ENCODE results near the gene CDC25C.

The CDC25C gene

DNA sequence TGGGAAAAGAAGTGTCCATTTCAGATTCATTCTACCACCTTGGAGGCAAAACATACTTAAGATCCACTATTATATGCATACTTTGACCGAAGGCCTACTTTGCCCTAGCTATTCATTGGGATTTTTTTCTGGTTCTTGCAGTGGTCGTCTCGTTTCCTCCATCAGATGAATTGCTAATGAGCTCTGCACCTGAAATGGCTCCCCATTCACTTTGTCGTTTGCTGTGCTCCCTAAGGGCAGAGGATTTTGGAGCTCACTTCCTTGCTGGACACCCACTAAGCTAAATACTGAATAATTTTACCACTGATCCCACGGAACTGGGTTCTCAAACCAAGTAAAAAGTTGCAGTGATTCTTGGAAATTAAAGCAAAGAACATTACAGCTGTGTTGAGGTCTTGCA is 22.8 kb upstream of the CDC25C start:
- Histone ChIP-seq H3K79me1 (ENCODE audit: low read depth, low read length) (peaks cover 4% of the 10 kb centered on the region), H3K4me3 (ENCODE audit: low read length in 2 of 2) (peak overlapping the region in 1 of 2 donors; percentile 91), H3K9me3 (replicated peaks in 1 of 2; ENCODE audit: control insufficient read depth in 2 of 2, insufficient read depth in 1 of 2, low read depth in 1 of 2, low read length in 2 of 2) (peaks cover 3 to 8% of the 10 kb centered on the region in 2 donors), H2AFZ (ENCODE audit: low read length) (no peak overlapping the region), H2BK5ac (ENCODE audit: low read length) (no peak overlapping the region), H3K9ac (ENCODE audit: low read depth, low read length, poor library complexity) (no peak overlapping the region), H4K8ac (ENCODE audit: low read depth, low read length) (no peak overlapping the region), H3K27ac (replicated peaks; ENCODE audit: low read length) (no peak overlapping the region), H3K4me2 (ENCODE audit: insufficient read depth, low read length, poor library complexity, severe bottlenecking) (peak overlapping the region; percentile 65), H2BK12ac (ENCODE audit: low read length) (no peak overlapping the region), H3K4me1 (ENCODE audit: control insufficient read depth in 2 of 2, insufficient read depth in 1 of 2, low read depth in 1 of 2, low read length in 2 of 2) (peaks cover 5 to 7% of the 10 kb centered on the region in 2 donors), H2AK5ac (ENCODE audit: low read depth, low read length) (no peak overlapping the region), H3K18ac (ENCODE audit: low read length) (no peak overlapping the region), H3K23ac (ENCODE audit: low read depth, low read length, poor library complexity) (no peak overlapping the region), H3K4ac (ENCODE audit: low read length) (no peak overlapping the region), H3K14ac (ENCODE audit: low read length) (no peak overlapping the region), H3K36me3 (replicated peaks in 1 of 2; ENCODE audit: control insufficient read depth in 2 of 2, insufficient read depth in 2 of 2, low read length in 2 of 2) (peaks cover 10 to 20% of the 10 kb centered on the region in 2 donors), H2BK15ac (ENCODE audit: low read length) (no peak overlapping the region), H2BK120ac (ENCODE audit: low read depth, low read length) (no peak overlapping the region), H4K91ac (ENCODE audit: low read depth, low read length, poor library complexity) (no peak overlapping the region), H3K27me3 (ENCODE audit: control insufficient read depth in 3 of 3, insufficient read depth in 3 of 3, low read depth in 1 of 3, low read length in 3 of 3) (no peaks in the 10 kb centered on the region)
- no CpG with 5 or more reads among the region's 5 CpGs for WGBS, 2 donors (ENCODE audit: extremely low coverage in 2 of 2, insufficient read length in 2 of 2, insufficient replicate concordance in 1 of 2)
- DNase-seq (ENCODE audit: low spot score), result no peak

DNA sequence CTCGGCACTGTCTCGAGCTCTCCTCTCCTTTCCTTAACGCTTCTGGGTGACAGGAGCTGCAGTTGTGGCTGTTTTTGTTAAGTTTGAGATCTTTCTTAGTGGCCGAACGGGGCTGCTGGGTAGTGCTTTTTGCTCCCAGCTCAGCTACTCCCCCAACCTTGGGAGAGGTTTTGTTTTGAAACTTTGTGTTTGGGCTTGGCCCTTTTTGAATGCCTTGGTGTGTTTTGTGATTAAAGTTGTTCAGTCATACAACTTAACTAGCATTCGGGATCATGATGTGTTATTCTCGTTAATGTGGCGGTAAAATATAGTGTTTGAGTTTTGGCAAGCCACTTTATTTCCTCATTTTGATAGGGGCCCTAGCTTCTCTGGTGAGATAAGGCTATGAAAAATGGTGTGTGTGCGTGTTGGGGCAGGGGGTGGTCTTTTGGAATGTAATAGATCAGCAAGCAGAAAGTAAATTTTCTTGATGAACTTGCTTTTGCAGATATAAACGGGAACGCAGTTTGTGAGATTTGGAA is 22.0 kb upstream of the CDC25C start:
- Histone ChIP-seq H3K9me3 (replicated peaks in 1 of 2; ENCODE audit: control insufficient read depth in 2 of 2, insufficient read depth in 1 of 2, low read depth in 1 of 2, low read length in 2 of 2) (peaks cover 3 to 8% of the 10 kb centered on the region in 2 donors), H2BK12ac (ENCODE audit: low read length) (no peak overlapping the region), H3K4me1 (ENCODE audit: control insufficient read depth in 2 of 2, insufficient read depth in 1 of 2, low read depth in 1 of 2, low read length in 2 of 2) (peaks cover 5 to 7% of the 10 kb centered on the region in 2 donors), H3K14ac (ENCODE audit: low read length) (peak overlapping the region; percentile 90), H2BK5ac (ENCODE audit: low read length) (peak overlapping the region; percentile 85), H3K4me2 (ENCODE audit: insufficient read depth, low read length, poor library complexity, severe bottlenecking) (peak overlapping the region; percentile 65), H3K4me3 (ENCODE audit: low read length in 2 of 2) (peak overlapping the region; percentile 88 to 91), H4K8ac (ENCODE audit: low read depth, low read length) (no peak overlapping the region), H2BK120ac (ENCODE audit: low read depth, low read length) (no peak overlapping the region), H2AK5ac (ENCODE audit: low read depth, low read length) (peak overlapping the region; percentile 93), H3K18ac (ENCODE audit: low read length) (peak overlapping the region; percentile 99), H4K91ac (ENCODE audit: low read depth, low read length, poor library complexity) (no peak overlapping the region), H3K23ac (ENCODE audit: low read depth, low read length, poor library complexity) (peak overlapping the region; percentile 82), H3K27ac (replicated peaks; ENCODE audit: low read length) (peak overlapping the region; percentile 83), H3K4ac (ENCODE audit: low read length) (no peak overlapping the region), H2BK15ac (ENCODE audit: low read length) (peak overlapping the region; percentile 6), H3K36me3 (replicated peaks in 1 of 2; ENCODE audit: control insufficient read depth in 2 of 2, insufficient read depth in 2 of 2, low read length in 2 of 2) (peaks cover 15 to 27% of the 10 kb centered on the region in 2 donors), H3K27me3 (ENCODE audit: control insufficient read depth in 3 of 3, insufficient read depth in 3 of 3, low read depth in 1 of 3, low read length in 3 of 3) (no peaks in the 10 kb centered on the region), H3K9ac (ENCODE audit: low read depth, low read length, poor library complexity) (peak overlapping the region; percentile 99), H3K79me1 (ENCODE audit: low read depth, low read length) (peaks cover 4% of the 10 kb centered on the region), H2AFZ (ENCODE audit: low read length) (peak overlapping the region; percentile 86)
- DNase-seq (ENCODE audit: low spot score), result no peak
- WGBS, 2 donors (ENCODE audit: extremely low coverage in 2 of 2, insufficient read length in 2 of 2, insufficient replicate concordance in 1 of 2), result no CpG with 5 or more reads among the region's 11 CpGs

DNA sequence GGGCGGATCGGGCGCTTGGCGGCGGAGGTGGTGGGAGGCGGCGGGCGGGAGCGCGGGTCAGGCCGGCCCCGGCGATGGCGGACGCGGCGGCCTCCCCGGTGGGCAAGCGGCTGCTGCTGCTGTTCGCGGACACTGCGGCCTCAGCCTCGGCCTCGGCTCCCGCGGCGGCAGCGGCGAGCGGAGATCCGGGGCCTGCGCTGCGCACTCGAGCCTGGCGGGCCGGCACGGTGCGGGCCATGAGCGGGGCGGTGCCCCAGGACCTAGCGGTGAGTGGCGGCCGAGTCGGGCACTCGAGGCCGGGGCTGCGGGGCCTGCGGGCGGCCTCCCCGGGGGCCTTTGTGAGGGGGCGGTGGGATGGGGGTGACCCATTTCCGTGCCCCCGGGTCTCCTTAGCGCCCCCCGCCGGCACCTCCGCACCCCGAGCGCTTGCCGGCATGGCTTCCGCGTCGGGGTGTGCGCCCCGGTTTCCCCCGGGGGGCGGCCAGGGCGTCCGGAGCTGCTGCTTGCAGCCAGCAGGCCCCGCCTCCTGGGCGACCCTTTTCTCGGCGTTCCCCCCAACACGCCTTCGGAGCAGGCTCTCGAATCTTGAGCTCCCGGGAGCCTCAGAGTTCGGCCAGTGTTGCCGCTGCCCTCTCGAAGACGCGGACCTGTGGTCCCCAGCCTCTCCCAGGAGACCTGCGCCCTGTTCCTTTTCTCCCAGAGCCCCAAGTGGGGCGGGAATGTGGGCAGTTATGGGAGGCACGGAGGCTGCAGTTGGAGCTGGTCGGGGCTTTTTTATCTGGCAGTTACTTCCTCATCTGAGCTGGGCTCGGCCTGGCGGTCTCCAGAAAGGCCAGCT is 21.3 kb upstream of the CDC25C start:
- peaks cover 5 to 7% of the 10 kb centered on the region in 2 donors for H3K4me1 ChIP-seq (ENCODE audit: control insufficient read depth in 2 of 2, insufficient read depth in 1 of 2, low read depth in 1 of 2, low read length in 2 of 2)
- H3K9ac ChIP-seq (ENCODE audit: low read depth, low read length, poor library complexity), result peak overlapping the region; percentile 99
- peak overlapping the region; percentile 73 for H4K91ac ChIP-seq (ENCODE audit: low read depth, low read length, poor library complexity)
- H3K4me2 ChIP-seq (ENCODE audit: insufficient read depth, low read length, poor library complexity, severe bottlenecking), result peak overlapping the region; percentile 65
- no peaks in the 10 kb centered on the region for H3K27me3 ChIP-seq (ENCODE audit: control insufficient read depth in 3 of 3, insufficient read depth in 3 of 3, low read depth in 1 of 3, low read length in 3 of 3)
- peak overlapping the region; percentile 86 for H2AFZ ChIP-seq (ENCODE audit: low read length)
- H3K14ac ChIP-seq (ENCODE audit: low read length), result peak overlapping the region; percentile 97
- no CpG with 5 or more reads among the region's 88 CpGs for WGBS, 2 donors (ENCODE audit: extremely low coverage in 2 of 2, insufficient read length in 2 of 2, insufficient replicate concordance in 1 of 2)
- peak overlapping the region; percentile 6 for H2BK15ac ChIP-seq (ENCODE audit: low read length)
- peak overlapping the region; percentile 97 for H3K4ac ChIP-seq (ENCODE audit: low read length)
- H3K36me3 ChIP-seq (replicated peaks in 1 of 2; ENCODE audit: control insufficient read depth in 2 of 2, insufficient read depth in 2 of 2, low read length in 2 of 2), result peaks cover 20 to 34% of the 10 kb centered on the region in 2 donors
- peak; percentile 63 for DNase-seq (ENCODE audit: low spot score)
- peak overlapping the region; percentile 99 for H3K18ac ChIP-seq (ENCODE audit: low read length)
- peaks cover 3 to 8% of the 10 kb centered on the region in 2 donors for H3K9me3 ChIP-seq (replicated peaks in 1 of 2; ENCODE audit: control insufficient read depth in 2 of 2, insufficient read depth in 1 of 2, low read depth in 1 of 2, low read length in 2 of 2)
- H3K23ac ChIP-seq (ENCODE audit: low read depth, low read length, poor library complexity), result peak overlapping the region; percentile 82
- H3K27ac ChIP-seq (replicated peaks; ENCODE audit: low read length), result peak overlapping the region; percentile 83
- H3K4me3 ChIP-seq (ENCODE audit: low read length in 2 of 2), result peak overlapping the region; percentile 88 to 91
- H2BK120ac ChIP-seq (ENCODE audit: low read depth, low read length), result no peak overlapping the region
- peaks cover 4% of the 10 kb centered on the region for H3K79me1 ChIP-seq (ENCODE audit: low read depth, low read length)
- H2BK5ac ChIP-seq (ENCODE audit: low read length), result peak overlapping the region; percentile 85
- peak overlapping the region; percentile 93 for H4K8ac ChIP-seq (ENCODE audit: low read depth, low read length)
- H2AK5ac ChIP-seq (ENCODE audit: low read depth, low read length), result peak overlapping the region; percentile 93
- H2BK12ac ChIP-seq (ENCODE audit: low read length), result no peak overlapping the region

Data from neuronal stem cell (in vitro differentiated cells).